GM18519 (cell line): Measurements from ENCODE around the gene KLHL9.
A peak's percentile ranks its signal among the peaks of the same experiment; 100 is the strongest.

Experiments used
- ATAC-seq: cut with Tn5 transposase; IDR thresholded peaks from one replicate; pipeline ENCODE4 v1.9.1; 2021; ENCODE audit warnings: mild to moderate bottlenecking, moderate library complexity; ENCODE audit not compliant: unreplicated experiment, low FRiP score

KLHL9 gene

DNA sequence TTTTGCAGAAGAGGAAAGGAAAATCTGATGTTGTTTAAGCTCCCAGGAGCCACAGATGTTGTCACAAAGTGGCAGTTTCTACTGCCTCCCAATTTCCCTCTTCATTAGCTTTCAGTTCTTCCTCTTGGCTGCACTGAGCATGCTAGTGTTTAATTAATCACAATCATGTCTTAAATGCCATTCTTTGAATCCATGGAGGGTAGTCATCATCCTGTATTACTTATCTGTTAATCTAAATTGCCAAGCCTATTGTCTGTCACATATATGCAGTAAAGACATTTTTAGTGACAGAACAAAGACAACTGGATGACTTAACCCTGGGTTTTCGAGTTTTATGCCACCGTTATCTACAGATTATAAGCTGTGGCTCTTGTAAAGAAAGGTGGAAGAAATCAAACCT lies 14.7 kb downstream of the KLHL9 start:
- ATAC-seq, result no peak

DNA sequence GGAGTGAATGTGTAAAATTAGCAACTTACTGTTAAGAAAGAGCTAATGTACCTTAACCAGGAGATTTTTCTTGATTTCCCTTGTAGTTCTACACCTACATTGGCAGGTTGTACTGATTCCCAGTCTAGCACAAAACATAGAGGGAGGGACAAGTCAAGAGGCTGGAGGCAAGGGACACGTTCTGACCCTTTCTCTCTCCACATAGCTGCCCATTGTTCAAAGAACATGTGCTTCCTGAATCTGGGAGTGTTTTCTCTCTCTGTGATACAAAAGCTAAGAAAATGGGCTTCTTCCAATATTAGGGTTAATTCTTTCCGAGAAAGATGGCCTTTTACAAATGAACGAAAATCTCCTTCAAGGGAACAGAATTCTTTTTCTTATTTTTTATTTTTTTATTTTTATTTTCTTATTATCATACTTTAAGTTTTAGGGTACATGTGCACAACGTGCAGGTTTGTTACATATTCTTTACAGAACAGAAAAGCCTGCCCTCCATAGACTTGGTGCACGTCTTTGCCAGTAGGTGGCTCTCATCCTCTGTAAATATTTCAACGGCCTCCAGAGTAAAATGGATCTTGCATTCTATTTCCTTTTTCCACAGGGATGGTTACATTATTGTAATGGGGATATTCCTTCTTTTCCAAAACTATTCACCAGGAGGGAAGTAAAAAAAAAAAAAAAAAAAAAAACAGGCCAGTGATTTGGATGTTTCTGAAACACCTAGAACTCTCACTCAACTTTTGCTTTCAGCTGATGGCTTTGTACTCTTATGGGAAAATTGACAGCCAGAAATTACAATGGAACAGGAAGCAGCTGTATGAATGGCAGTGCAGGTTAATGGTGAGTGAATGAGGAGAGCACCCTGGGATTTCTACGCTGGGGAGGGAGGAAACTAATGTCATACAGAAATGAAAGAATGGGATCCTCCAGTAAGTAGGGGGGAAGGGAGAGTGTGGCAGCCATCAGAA lies 17.0 kb downstream of the KLHL9 start:
- ATAC-seq, result peak; percentile 70

DNA sequence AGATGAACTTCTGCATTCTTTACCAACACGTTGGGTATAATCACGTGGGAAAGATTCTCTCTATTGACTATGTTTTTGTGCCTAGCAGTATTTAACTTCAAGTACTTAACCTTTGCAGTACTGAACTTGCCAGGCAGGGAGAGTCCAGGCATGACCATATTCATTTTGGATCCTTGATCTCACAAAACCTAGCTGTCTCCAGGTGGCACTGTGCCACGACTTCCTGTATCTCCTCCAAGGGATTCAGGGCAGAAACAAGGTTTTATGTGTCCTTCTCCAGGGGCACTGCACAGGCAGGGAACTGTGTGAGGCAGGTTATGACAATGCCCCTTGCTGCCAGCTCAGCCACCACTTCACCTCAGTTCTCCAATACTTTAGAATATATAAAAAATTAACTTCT lies 18.3 kb downstream of the KLHL9 start:
- no peak for ATAC-seq

DNA sequence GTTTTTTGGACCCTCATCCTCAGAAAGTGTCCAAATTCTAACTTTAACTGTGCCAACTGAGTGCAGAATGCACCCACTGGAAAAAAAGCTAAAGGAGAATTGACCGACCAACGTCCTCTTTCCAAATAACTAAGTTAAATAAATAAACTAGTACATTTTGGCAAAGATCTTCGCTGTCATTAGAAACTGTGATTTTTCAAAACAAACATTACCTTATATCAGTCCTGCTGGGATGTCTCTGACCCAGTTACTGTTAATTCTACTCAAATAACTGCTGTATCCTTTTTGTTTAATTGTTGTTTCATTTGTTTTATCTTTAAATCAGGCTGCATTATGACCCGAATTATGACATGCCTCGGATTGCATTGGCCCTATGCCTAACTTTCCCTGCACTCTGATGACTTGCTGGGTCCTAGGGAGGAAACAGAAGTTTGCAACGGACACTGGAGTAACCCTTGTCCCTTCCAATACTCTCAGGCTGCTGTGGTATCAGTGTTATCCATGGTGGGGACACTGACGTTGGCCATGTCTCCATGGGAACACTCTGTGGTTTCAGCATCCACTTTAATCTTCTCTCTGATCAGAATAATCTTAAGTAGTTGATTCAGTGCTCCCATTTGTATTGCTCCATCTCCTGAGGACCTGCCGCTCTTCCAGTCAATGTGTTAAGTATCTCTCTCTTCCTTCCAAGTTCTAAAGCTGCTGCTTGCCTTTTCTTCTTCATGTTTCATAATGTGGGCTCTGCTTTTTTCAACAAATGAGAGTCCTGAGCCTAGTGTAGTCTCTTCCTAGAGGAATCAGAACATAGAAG lies 19.0 kb downstream of the KLHL9 start:
- no peak for ATAC-seq

DNA sequence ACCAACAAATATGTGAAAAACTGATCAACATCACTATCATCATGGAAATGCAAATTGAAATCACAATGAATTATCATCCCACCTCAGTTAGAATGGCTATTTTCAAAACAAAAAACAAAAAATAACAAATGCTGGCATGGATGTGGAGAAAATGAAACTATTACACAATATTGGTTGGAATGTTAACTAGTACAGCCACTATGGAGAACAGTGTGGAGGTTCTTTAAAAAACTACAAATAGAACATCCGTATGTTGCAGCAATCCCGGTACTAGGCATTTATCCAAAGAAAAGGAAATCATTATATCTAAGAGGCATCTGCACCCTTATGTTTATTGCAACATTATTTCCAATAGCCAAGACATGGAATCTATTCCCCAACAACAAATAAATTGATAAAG lies 21.1 kb downstream of the KLHL9 start:
- ATAC-seq, result no peak

DNA sequence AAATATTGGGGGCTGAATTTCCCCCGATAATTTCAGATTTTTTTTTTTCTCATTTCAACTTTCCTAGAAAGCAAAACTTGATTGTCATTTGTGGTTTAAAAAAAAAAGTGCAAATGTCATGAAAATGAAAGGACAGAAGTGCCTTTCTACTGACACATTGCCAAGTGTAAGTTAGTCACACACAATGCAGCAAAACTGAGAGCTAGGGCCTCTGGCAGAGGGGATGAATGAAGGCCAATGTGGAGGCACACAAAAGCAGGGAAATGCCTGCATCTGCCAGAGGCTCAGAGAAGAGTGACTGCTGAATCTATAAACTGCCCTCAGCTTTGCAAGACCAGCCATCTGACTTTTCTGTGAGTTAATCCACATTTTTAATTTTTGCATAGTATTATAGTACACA lies 23.3 kb downstream of the KLHL9 start:
- no peak for ATAC-seq

DNA sequence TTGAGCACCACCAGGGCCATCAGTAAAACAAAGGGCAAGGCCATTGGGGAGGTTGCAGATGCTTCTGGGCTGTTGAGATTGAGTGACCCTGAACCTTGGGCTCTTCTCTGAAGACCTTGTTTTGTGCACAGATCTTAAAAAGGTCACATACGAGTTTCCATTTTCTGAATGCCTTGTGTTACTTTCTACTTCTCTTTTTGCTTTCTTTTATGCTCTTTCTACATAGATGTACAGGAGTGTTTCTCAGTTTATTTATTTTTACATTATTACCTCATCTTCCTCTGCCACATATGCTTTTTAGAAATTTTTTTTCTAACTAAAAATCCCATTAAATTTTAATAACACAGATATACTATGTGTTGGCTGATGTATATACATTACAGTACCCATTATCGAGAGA lies 30.0 kb downstream of the KLHL9 start, which contains the start of gene IFNA5:
IFNA5 (minus strand) TSS at position 101 of the 400 bp plus-strand sequence; CDS start at position 44, 57 bp downstream.
- no peak for ATAC-seq

DNA sequence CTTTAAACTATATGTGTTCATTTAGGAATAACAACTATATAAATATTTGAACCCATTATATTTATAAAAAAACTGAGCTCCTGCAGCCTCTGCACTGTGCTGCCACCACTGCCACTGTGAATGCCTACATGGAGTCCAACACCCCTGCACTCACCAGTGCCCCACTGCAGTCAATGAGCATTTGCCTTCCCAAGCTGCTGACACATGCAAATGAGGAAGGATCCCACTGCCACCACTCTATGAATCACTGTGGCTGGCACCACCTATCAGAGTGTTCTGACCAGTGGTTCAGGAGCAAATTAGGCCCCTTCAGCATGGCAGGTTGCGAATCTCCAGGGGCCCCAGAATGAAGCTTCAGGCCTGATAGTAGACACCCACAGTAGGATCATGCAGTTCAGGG lies 39.2 kb downstream of the KLHL9 start:
- no peak for ATAC-seq

DNA sequence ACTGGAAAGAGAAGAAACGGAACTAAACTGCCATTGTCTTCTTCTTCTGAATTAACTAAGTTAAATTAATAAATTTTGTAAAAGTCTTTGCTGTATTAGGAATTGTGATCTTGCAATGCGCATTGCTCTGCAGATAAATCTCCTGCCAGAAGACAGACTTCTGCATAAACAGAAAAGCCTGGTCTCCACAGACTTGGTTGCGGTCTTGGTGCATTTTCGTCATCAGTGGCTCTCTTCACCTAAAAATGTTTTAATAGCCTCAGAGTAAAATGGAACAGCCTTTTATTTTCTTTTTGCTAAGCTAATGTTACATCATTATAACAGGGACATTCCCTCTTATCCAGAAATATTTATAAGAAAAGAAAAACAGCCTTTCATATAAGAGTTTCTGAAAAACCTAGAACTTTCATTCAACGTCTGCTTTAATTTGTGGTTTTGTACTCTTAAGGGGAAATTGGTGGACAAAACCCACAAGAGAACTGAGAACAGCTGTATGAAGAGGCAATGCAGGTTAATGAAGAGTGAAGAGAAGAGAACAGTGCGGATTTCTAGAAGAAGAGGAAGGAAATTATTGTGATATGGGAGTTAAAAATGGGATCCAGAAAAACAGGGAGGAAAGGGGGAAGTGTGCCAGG lies 40.2 kb downstream of the KLHL9 start:
- peak; percentile 76 for ATAC-seq

DNA sequence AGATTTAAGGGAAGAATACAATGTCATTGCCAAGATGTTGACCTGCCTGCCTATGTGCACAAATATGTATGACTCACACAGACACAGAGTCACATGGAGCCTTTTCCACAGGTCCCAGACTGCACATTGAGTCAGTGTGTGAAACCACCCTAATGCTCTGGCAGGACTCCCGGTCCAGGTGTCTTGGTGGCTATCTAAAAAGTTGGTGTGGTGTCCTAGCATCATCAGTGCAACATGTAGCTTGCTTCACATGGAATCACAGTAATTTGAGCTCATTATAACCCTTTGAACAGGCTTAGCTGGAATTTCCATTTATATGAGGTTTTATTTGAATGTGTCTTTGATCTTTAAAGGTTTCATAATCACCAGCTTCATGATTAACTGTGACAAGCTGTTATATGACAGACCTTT lies 40.8 kb downstream of the KLHL9 start:
- no peak for ATAC-seq

DNA sequence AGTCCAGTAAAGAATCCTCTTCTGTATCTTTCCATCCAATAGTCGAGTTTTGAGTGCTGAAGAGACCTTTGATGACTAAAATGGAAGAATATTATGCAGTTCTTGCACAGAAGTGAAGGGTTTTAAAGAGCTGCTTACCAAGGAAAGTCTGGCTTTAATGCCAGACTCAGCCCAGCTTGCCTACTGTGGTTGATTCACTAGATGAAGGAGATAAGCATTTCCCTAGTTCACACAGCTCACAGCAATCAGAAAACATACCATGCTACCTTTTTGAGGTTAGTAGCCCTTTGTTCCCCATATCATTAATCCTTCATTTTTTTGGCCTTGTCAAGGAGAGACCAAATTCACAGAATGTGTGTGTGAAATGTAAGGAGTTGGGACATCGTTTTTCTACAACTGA lies 45.4 kb downstream of the KLHL9 start:
- no peak for ATAC-seq

DNA sequence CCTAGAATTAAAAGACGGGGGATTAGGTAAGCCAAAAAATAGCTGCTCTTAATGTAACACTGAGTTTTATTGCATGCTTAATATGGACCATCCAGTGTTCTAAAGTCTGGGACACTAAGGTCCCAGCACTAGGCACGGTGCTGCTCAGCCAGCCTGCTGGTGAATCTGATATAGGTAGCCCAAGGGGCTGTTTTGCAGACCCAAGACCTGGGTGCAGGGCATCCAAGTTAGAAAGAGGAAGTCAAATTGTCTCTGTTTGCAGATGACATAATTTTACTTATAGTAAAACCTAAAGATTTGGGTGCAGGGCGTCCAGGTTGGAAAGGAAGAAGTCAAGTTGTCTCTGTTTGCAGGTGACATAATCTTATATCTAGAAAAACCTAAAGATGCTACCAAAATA lies 47.9 kb downstream of the KLHL9 start:
- no peak for ATAC-seq

DNA sequence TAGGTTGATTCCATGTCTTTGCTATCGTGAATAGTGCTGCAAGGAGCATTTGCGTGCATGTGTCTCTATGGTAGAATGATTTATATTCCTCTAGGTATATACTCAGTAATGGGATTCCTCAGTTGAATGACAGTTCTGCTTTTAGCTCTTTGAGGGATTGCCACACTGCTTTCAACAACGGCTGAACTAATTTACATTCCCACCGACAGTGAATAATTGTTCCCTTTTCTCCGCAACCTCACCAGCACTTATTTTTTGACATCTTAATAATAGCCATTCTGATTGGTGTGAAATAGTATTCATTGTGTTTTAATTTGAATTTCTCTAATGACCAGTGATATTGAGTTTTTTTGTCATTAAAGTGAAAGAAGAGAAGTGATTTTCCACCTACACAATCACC lies 48.5 kb downstream of the KLHL9 start:
- ATAC-seq, result no peak

DNA sequence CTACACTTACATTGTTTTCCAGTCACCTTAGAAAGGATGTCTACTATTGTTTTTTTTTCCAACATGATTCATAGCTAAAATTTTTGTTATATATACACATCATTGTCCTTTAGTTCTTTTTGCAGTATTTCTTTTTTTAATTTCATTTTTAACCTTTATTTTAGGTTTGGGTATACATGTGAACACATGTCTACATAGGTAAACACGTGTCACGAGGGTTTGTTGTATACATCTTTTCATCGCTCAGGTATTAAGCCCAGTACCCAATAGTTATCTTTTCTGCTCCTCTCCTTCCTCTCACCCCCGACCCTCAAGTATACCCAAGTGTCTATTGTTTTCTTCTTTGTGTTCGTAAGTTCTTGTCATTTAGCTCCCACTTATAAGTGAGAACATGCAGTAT lies 49.1 kb downstream of the KLHL9 start:
- ATAC-seq, result no peak

DNA sequence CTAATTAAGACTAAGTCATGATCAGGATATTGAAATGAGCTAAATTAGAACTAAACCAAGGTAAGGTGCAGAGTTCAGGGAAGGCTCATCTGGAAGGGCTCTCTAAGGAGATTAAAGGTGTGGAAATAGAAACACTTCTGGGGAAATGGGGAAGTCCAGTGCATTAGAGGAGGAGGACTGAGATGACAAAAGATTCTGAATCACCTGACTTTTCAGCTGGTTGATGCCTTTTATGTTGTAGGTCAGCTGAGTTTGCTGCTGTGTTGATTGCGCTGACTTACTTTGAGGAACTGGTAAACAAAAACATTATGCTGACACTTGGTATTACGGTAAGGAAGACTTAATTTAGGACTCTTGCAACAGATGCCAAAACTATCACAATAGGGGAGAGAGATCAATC lies 53.9 kb downstream of the KLHL9 start:
- no peak for ATAC-seq
